Measurements from ENCODE around the gene TPM4.

GRCh38 chr19:16075430-16076153 is 703 bp upstream of the TPM4 start:
- TF ChIP-seq ZNF384 (IDR thresholded peaks at IDR 0.05): no peak
- TF ChIP-seq TARDBP (IDR thresholded peaks at IDR 0.05): no peak
- TF ChIP-seq FOXK2 (IDR thresholded peaks at IDR 0.05): no peak
- TF ChIP-seq FOXM1 (IDR thresholded peaks at IDR 0.05; ENCODE audit: borderline replicate concordance): no peak
- no peak for TF ChIP-seq SUZ12 (IDR thresholded peaks at IDR 0.05)
- no peak for TF ChIP-seq ARNT (IDR thresholded peaks at IDR 0.05)
- TF ChIP-seq NFRKB (IDR thresholded peaks at IDR 0.05): no peak
- no peak for TF ChIP-seq ELF4 (IDR thresholded peaks at IDR 0.05)
- no peak for TF ChIP-seq SP1 (IDR thresholded peaks at IDR 0.05)

All from HEK293T (cell line).